Neural progenitor cell (in vitro differentiated cells): ENCODE results near the gene LIN9. TPM values are rescaled to one million over a fixed set of nuclear protein-coding genes. Genes with fewer than 3 reads are reported as not detected.
A peak's percentile ranks its signal among the peaks of the same experiment; 100 is the strongest.

Experiments
- DNase-seq: peaks from one replicate; pipeline ENCODE4 v3.0.0-alpha.2; 2016; ENCODE audit warnings: low spot score
- H2AFZ ChIP-seq: fragments of 200-600 bp; sonication (generic); replicated peaks from 2 replicates; pipeline ENCODE4 v1.6.1; 2016; ENCODE audit warnings: antibody characterized with exemption
- H3F3A ChIP-seq: fragments of 200-600 bp; sonication (generic); 2 replicates; pipeline ENCODE4 v1.6.1; 2016; ENCODE audit warnings: antibody characterized with exemption, low read depth
- H3K27ac ChIP-seq: fragments of 200-600 bp; sonication (generic); 2 replicates; pipeline ENCODE4 v1.5.1; 2016; ENCODE audit warnings: mild to moderate bottlenecking
- H3K27me3 ChIP-seq: fragments of 200-600 bp; sonication (generic); 2 replicates; pipeline ENCODE4 v1.6.1; 2016; ENCODE audit warnings: mild to moderate bottlenecking, moderate library complexity
- H3K36me3 ChIP-seq: fragments of 200-600 bp; sonication (generic); 2 replicates; pipeline ENCODE4 v1.5.1; 2016
- H3K4me1 ChIP-seq: fragments of 200-600 bp; sonication (generic); 2 replicates; pipeline ENCODE4 v1.6.1; 2016; ENCODE audit warnings: mixed run types
- H3K4me2 ChIP-seq: fragments of 200-600 bp; sonication (generic); 2 replicates; pipeline ENCODE4 v1.6.1; 2016
- H3K4me3 ChIP-seq: fragments of 200-600 bp; sonication (generic); 2 replicates; pipeline ENCODE4 v1.5.1; 2016
- H3K79me2 ChIP-seq: fragments of 200-600 bp; sonication (generic); 2 replicates; pipeline ENCODE4 v1.6.1; 2016; ENCODE audit warnings: low read depth
- H3K9ac ChIP-seq: fragments of 200-600 bp; sonication (generic); 2 replicates; pipeline ENCODE4 v1.6.1; 2016
- H3K9me3 ChIP-seq: fragments of 200-600 bp; sonication (generic); 2 replicates; pipeline ENCODE4 v1.5.1; 2016; ENCODE audit warnings: low read depth
- H4K20me1 ChIP-seq: fragments of 200-600 bp; sonication (generic); 2 replicates; pipeline ENCODE4 v1.6.1; 2016; ENCODE audit warnings: low read depth
- H3K27ac Mint-ChIP-seq: 3 replicates; pipeline ENCODE4 v1.8.0; 2021; ENCODE audit warnings: mixed read lengths
- H3K27me3 Mint-ChIP-seq: 2 replicates; pipeline ENCODE4 v1.8.0; 2022; ENCODE audit warnings: low read depth, mild to moderate bottlenecking, inconsistent platforms, moderate library complexity, mixed read lengths; ENCODE audit not compliant: insufficient read depth
- H3K36me3 Mint-ChIP-seq: 3 replicates; pipeline ENCODE4 v1.8.0; 2021; ENCODE audit warnings: mixed read lengths
- H3K4me1 Mint-ChIP-seq: 3 replicates; pipeline ENCODE4 v1.8.0; 2021; ENCODE audit warnings: mixed read lengths
- H3K4me3 Mint-ChIP-seq: 3 replicates; pipeline ENCODE4 v1.8.0; 2021; ENCODE audit warnings: mild to moderate bottlenecking, moderate library complexity, mixed read lengths
- H3K9me3 Mint-ChIP-seq: 3 replicates; pipeline ENCODE4 v1.8.0; 2020; ENCODE audit warnings: mixed read lengths
- EZH2 ChIP-seq: fragments of 200-600 bp; sonication (generic); IDR thresholded peaks from 2 replicates; pipeline ENCODE4 v1.6.1; 2017; ENCODE audit warnings: antibody characterized with exemption, mild to moderate bottlenecking, moderate library complexity
- EZH2phosphoT487 ChIP-seq: fragments of 200-600 bp; sonication (generic); IDR thresholded peaks from 2 replicates; pipeline ENCODE4 v1.6.1; 2017; ENCODE audit warnings: antibody characterized with exemption
- total RNA-seq: library from RNA; depleted of rRNA; stranded (reverse); fragments of >200 nt; gene quantifications from 2 replicates; pipeline ENCODE4 v1.2.3, GENCODE V29; 2015; ENCODE audit warnings: low replicate concordance
- TF ChIP-seq, protein P1 (sequence below): fragments of 200-600 bp; sonication (generic); IDR thresholded peaks from 2 replicates; pipeline ENCODE4 v1.5.1; 2017; ENCODE audit warnings: antibody characterized with exemption, mild to moderate bottlenecking

LIN9 gene
- total RNA-seq, 1 donor from 2014 or later: 34.4 TPM

DNA sequence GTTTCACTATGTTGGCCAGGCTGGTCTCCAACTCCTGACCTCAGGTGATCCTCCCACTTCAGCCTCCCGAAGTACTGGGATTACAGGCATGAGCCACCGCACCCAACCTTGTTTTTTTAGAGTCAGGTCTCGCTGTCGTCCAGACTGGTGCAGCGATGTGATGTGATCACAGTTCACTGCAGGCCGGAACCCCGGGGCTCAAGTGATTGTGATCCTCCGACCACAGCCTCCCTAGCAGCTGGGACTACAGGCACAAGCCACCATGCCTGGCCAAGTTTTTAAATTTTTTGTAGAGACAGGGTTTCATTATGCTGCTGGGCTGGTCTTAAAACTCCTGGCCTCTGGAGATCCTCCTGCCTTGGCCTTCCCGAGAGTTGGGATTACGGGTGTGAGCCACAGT lies 46.1 kb upstream of the LIN9 start:
- Mint-ChIP-seq H3K27ac (no peak overlapping the region), H3K36me3 (peaks cover 10% of the 10 kb centered on the region), H3K4me1 (peaks cover 18% of the 10 kb centered on the region), H3K4me3 (no peak overlapping the region), H3K27me3 (peaks cover 2% of the 10 kb centered on the region), H3K9me3 (no peaks in the 10 kb centered on the region)
- no peak overlapping the region for H3K9ac ChIP-seq
- H3K36me3 ChIP-seq: no peaks in the 10 kb centered on the region
- H3K4me1 ChIP-seq: peaks cover 6% of the 10 kb centered on the region
- H3K4me3 ChIP-seq: no peak overlapping the region
- H3K27ac ChIP-seq: no peak overlapping the region
- no peaks in the 10 kb centered on the region for H3K79me2 ChIP-seq
- no peak overlapping the region for H2AFZ ChIP-seq
- no peak for DNase-seq
- no peak for TF ChIP-seq EZH2
- no peaks in the 10 kb centered on the region for H3F3A ChIP-seq
- H3K9me3 ChIP-seq: no peaks in the 10 kb centered on the region
- H3K4me2 ChIP-seq: no peak overlapping the region
- no peaks in the 10 kb centered on the region for H4K20me1 ChIP-seq
- no peaks in the 10 kb centered on the region for H3K27me3 ChIP-seq

GRCh38 chr1:226353698-226354525 lies 44.9 kb upstream of the LIN9 start:
- no peaks in the 10 kb centered on the region for H3K27me3 ChIP-seq
- Mint-ChIP-seq H3K4me3 (no peak overlapping the region), H3K4me1 (peaks cover 21% of the 10 kb centered on the region), H3K27ac (peak overlapping the region; percentile 3), H3K9me3 (no peaks in the 10 kb centered on the region), H3K27me3 (peaks cover 2% of the 10 kb centered on the region), H3K36me3 (peaks cover 8% of the 10 kb centered on the region)
- H3K4me3 ChIP-seq: no peak overlapping the region
- no peak overlapping the region for H3K27ac ChIP-seq
- no peak overlapping the region for H3K9ac ChIP-seq
- no peak overlapping the region for H3K4me2 ChIP-seq
- H3K36me3 ChIP-seq: no peaks in the 10 kb centered on the region
- no peaks in the 10 kb centered on the region for H3F3A ChIP-seq
- H4K20me1 ChIP-seq: no peaks in the 10 kb centered on the region
- no peaks in the 10 kb centered on the region for H3K9me3 ChIP-seq
- no peaks in the 10 kb centered on the region for H3K79me2 ChIP-seq
- no peak for DNase-seq
- TF ChIP-seq, protein P1, sequence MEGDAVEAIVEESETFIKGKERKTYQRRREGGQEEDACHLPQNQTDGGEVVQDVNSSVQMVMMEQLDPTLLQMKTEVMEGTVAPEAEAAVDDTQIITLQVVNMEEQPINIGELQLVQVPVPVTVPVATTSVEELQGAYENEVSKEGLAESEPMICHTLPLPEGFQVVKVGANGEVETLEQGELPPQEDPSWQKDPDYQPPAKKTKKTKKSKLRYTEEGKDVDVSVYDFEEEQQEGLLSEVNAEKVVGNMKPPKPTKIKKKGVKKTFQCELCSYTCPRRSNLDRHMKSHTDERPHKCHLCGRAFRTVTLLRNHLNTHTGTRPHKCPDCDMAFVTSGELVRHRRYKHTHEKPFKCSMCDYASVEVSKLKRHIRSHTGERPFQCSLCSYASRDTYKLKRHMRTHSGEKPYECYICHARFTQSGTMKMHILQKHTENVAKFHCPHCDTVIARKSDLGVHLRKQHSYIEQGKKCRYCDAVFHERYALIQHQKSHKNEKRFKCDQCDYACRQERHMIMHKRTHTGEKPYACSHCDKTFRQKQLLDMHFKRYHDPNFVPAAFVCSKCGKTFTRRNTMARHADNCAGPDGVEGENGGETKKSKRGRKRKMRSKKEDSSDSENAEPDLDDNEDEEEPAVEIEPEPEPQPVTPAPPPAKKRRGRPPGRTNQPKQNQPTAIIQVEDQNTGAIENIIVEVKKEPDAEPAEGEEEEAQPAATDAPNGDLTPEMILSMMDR: no peak
- TF ChIP-seq EZH2 (no peak), EZH2phosphoT487 (no peak)
- peaks cover 10% of the 10 kb centered on the region for H3K4me1 ChIP-seq
- no peak overlapping the region for H2AFZ ChIP-seq

DNA sequence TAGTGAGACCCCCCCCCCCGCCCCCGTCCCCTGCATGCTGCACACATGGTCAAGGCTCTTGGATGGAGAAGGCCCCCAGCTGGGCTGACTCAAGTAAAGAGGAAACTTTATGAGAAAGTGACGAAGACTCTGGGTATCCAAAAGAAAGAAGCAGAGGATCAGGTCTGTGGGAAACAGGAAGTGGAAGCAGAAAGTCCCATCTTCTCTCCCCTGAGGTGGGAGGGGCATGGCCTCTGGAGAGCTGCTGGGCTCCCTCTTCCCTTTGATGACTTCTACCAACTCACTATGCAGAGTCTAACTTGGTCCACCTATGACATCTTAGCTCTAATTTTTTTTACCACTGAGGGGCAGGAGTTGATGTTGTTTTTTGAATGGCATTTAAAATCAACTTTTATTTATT lies 42.7 kb upstream of the LIN9 start:
- Histone ChIP-seq H4K20me1 (no peaks in the 10 kb centered on the region), H3K9ac (no peak overlapping the region), H3K27ac (no peak overlapping the region), H2AFZ (no peak overlapping the region), H3K4me1 (peaks cover 10% of the 10 kb centered on the region), H3K27me3 (no peaks in the 10 kb centered on the region), H3K9me3 (no peaks in the 10 kb centered on the region), H3K4me2 (no peak overlapping the region), H3K36me3 (no peaks in the 10 kb centered on the region), H3K79me2 (no peaks in the 10 kb centered on the region), H3K4me3 (no peak overlapping the region), H3F3A (no peaks in the 10 kb centered on the region)
- H3K9me3 Mint-ChIP-seq: no peaks in the 10 kb centered on the region
- no peak overlapping the region for H3K27ac Mint-ChIP-seq
- H3K4me3 Mint-ChIP-seq: no peak overlapping the region
- TF ChIP-seq, protein P1: no peak
- no peak for TF ChIP-seq EZH2
- TF ChIP-seq EZH2phosphoT487: no peak
- no peaks in the 10 kb centered on the region for H3K27me3 Mint-ChIP-seq
- peaks cover 7% of the 10 kb centered on the region for H3K36me3 Mint-ChIP-seq
- peaks cover 28% of the 10 kb centered on the region for H3K4me1 Mint-ChIP-seq
- no peak for DNase-seq

- no peak for TF ChIP-seq EZH2
- TF ChIP-seq, protein P1: no peak
- no peak for TF ChIP-seq EZH2phosphoT487
- Histone ChIP-seq H4K20me1 (no peaks in the 10 kb centered on the region), H3K9me3 (no peaks in the 10 kb centered on the region), H3F3A (no peaks in the 10 kb centered on the region), H3K4me3 (no peak overlapping the region), H3K4me1 (peaks cover 10% of the 10 kb centered on the region), H3K79me2 (no peaks in the 10 kb centered on the region), H2AFZ (no peak overlapping the region), H3K9ac (no peak overlapping the region), H3K27ac (peak overlapping the region; percentile 71), H3K4me2 (peak overlapping the region; percentile 24), H3K27me3 (no peaks in the 10 kb centered on the region), H3K36me3 (no peaks in the 10 kb centered on the region)
- DNase-seq: no peak
- Mint-ChIP-seq H3K27ac (peak overlapping the region; percentile 92), H3K36me3 (peaks cover 2% of the 10 kb centered on the region), H3K4me3 (no peak overlapping the region), H3K4me1 (peaks cover 28% of the 10 kb centered on the region), H3K27me3 (no peaks in the 10 kb centered on the region), H3K9me3 (no peaks in the 10 kb centered on the region)
Observed at GRCh38 chr1:226350519-226350865, 41.5 kb upstream of the LIN9 start.
